PFSK-1 (cell line): Measurements from ENCODE around the gene HSD17B3.

Experiments
- SIN3A ChIP-seq: IDR thresholded peaks from 2 replicates; pipeline ENCODE4 v1.6.1; 2012; ENCODE audit warnings: mild to moderate bottlenecking, low read length, moderate library complexity, borderline replicate concordance; ENCODE audit not compliant: insufficient read depth
- TAF1 ChIP-seq: IDR thresholded peaks from 2 replicates; pipeline ENCODE4 v1.6.1; 2012; ENCODE audit warnings: low read length, control low read depth, borderline replicate concordance; ENCODE audit not compliant: insufficient read depth

- TF ChIP-seq TAF1 (no peak), SIN3A (no peak)
These were observed 41.8 kb upstream of the HSD17B3 start for GRCh38 chr9:96343515-96344360.
